Esophagus muscularis mucosa (tissue), 4 donors: Measurements from ENCODE around the gene MRPS23.

ENCODE experiments used
- CTCF ChIP-seq, 3 experiments: fragments of 200-600 bp in 2 of 3; fragments of 450-650 bp in 1 of 3; sonication (generic) in 2 of 3; IDR thresholded peaks; one replicate each; pipeline ENCODE4 v1.5.1; 2017 to 2019; ENCODE audit warnings: antibody characterized with exemption in 3 of 3, mild to moderate bottlenecking in 2 of 3, moderate library complexity in 1 of 3
- EP300 ChIP-seq: sonication (generic); formaldehyde crosslinking; IDR thresholded peaks from one replicate; pipeline ENCODE4 v1.6.1; 2017; ENCODE audit warnings: antibody characterized with exemption
- POLR2A ChIP-seq: fragments of 450-650 bp; IDR thresholded peaks from one replicate; pipeline ENCODE4 v1.6.1; 2017; ENCODE audit warnings: antibody characterized with exemption, moderate library complexity, mild to moderate bottlenecking, low read depth

GRCh38 chr17:57898487-57899311, 48.9 kb upstream of the MRPS23 start:
- TF ChIP-seq POLR2A (no peak), CTCF (IDR thresholded peaks at IDR 0.05) (no peak), EP300 (no peak)
